Ovary (tissue), 1 donor: ENCODE measurements around the gene SLC15A3.

Experiments used
- EP300 ChIP-seq: sonication (generic); formaldehyde crosslinking; IDR thresholded peaks from one replicate; pipeline ENCODE4 v1.6.1; 2017; ENCODE audit warnings: antibody characterized with exemption
- POLR2A ChIP-seq: fragments of 450-650 bp; IDR thresholded peaks from one replicate; pipeline ENCODE4 v1.6.1; 2017; ENCODE audit warnings: antibody characterized with exemption, mild to moderate bottlenecking, moderate library complexity

GRCh38 chr11:60957188-60957587 is 5.2 kb upstream of the SLC15A3 start:
- no peak for TF ChIP-seq POLR2A
- TF ChIP-seq EP300 = no peak
